ENCODE results near the gene GCNT3. TPM values are rescaled to one million over a fixed set of nuclear protein-coding genes. Genes with fewer than 3 reads are reported as not detected.

Gene GCNT3
- total and polyA plus RNA-seq, 2 donors from 2014 or later = 4.5 to 14.8 TPM

DNA sequence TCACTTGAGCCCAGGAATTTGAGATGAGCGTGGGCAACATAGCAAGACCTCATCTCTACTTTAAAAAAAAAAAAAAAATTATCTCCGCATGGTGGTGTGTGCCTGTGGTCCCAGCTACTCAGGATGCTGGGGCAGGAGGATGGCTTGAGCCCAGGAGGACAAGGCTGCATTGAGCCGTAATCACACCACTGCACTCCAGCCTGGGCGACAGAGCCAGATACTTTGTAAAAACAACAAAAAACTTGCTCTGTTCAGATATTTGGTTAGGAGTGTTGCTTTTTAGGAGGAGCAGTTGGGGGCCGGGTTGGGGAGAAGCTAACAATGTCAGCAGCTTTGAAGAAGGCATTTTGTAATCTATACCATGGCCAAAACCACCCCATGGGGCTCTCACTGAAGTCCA, 4.1 kb downstream of the GCNT3 start:
- Histone ChIP-seq H3K9ac (ENCODE audit: low read length in 3 of 3) (no peak overlapping the region), H3K36me3 (ENCODE audit: control insufficient read depth in 2 of 3, insufficient read depth in 3 of 3, low read length in 3 of 3) (no peaks in the 10 kb centered on the region), H3K4me3 (ENCODE audit: low read length in 3 of 3) (no peak overlapping the region), H3K9me3 (ENCODE audit: control insufficient read depth in 2 of 3, insufficient read depth in 1 of 3, low read length in 3 of 3) (no peaks in the 10 kb centered on the region), H3K27me3 (ENCODE audit: control insufficient read depth, insufficient read depth, low read length) (no peaks in the 10 kb centered on the region), H3K4me1 (ENCODE audit: control insufficient read depth in 2 of 3, insufficient read depth in 2 of 3, low read depth in 1 of 3, low read length in 3 of 3) (peaks cover 0 to 7% (median 0%) of the 10 kb centered on the region in 3 donors), H3K27ac (ENCODE audit: low read depth in 2 of 2, low read length in 2 of 2) (no peak overlapping the region)
- intact Hi-C loops (cut with DNase I) = no loop called here
- DNase-seq = no peak
- no peak for FAIRE-seq
- no peak for TF ChIP-seq CTCF (IDR thresholded peaks at IDR 0.05; ENCODE audit: borderline replicate concordance, extremely low read depth, insufficient read depth)

DNA sequence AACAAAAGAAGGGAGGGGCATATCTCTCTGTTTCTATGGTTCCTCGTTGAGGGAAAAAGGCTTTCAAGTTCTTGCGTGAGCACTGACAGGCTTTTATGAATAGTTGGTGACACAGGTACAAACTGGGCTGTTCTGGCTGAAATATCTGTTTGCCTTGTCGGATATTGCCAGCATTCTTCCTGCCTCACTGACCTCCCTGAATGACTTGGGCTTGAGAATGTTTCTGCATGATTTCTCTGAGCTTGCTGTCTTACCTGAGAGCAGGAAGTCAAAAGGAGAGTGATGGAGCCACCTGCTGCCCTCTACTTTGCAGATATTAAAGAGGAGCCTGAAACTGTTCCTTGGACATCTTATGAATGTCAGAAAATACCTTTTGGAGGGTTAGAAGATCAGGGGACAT, 4.8 kb downstream of the GCNT3 start:
- no peaks in the 10 kb centered on the region for H3K27me3 ChIP-seq (ENCODE audit: control insufficient read depth, insufficient read depth, low read length)
- TF ChIP-seq CTCF (IDR thresholded peaks at IDR 0.05; ENCODE audit: borderline replicate concordance, extremely low read depth, insufficient read depth) = peak; percentile 29
- no peaks in the 10 kb centered on the region for H3K9me3 ChIP-seq (ENCODE audit: control insufficient read depth in 2 of 3, insufficient read depth in 1 of 3, low read length in 3 of 3)
- peaks cover 0 to 5% (median 0%) of the 10 kb centered on the region in 3 donors for H3K4me1 ChIP-seq (ENCODE audit: control insufficient read depth in 2 of 3, insufficient read depth in 2 of 3, low read depth in 1 of 3, low read length in 3 of 3)
- intact Hi-C loops (cut with DNase I) = no loop called here
- FAIRE-seq (no peak), DNase-seq (peak in 4 of 5 donors; percentile 40 to 78 (median 54))
- no peak overlapping the region for H3K27ac ChIP-seq (ENCODE audit: low read depth in 2 of 2, low read length in 2 of 2)
- no peak overlapping the region for H3K4me3 ChIP-seq (ENCODE audit: low read length in 3 of 3)
- no peak overlapping the region for H3K9ac ChIP-seq (ENCODE audit: low read length in 3 of 3)
- H3K36me3 ChIP-seq (ENCODE audit: control insufficient read depth in 2 of 3, insufficient read depth in 3 of 3, low read length in 3 of 3) = no peaks in the 10 kb centered on the region

GRCh38 chr15:59618406-59618805, 6.8 kb downstream of the GCNT3 start:
- H3K27me3 ChIP-seq (ENCODE audit: control insufficient read depth, insufficient read depth, low read length) = no peaks in the 10 kb centered on the region
- no peaks in the 10 kb centered on the region for H3K4me1 ChIP-seq (ENCODE audit: control insufficient read depth in 2 of 3, insufficient read depth in 2 of 3, low read depth in 1 of 3, low read length in 3 of 3)
- no peak for TF ChIP-seq CTCF (IDR thresholded peaks at IDR 0.05; ENCODE audit: borderline replicate concordance, extremely low read depth, insufficient read depth)
- H3K36me3 ChIP-seq (ENCODE audit: control insufficient read depth in 2 of 3, insufficient read depth in 3 of 3, low read length in 3 of 3) = no peaks in the 10 kb centered on the region
- H3K9me3 ChIP-seq (ENCODE audit: control insufficient read depth in 2 of 3, insufficient read depth in 1 of 3, low read length in 3 of 3) = no peaks in the 10 kb centered on the region
- intact Hi-C loops (cut with DNase I) = no loop called here
- no peak for DNase-seq
- no peak overlapping the region for H3K27ac ChIP-seq (ENCODE audit: low read depth in 2 of 2, low read length in 2 of 2)
- no peak overlapping the region for H3K9ac ChIP-seq (ENCODE audit: low read length in 3 of 3)
- no peak for FAIRE-seq
- H3K4me3 ChIP-seq (ENCODE audit: low read length in 3 of 3) = no peak overlapping the region

GRCh38 chr15:59622289-59622688, 10.7 kb downstream of the GCNT3 start:
- FAIRE-seq = no peak
- no peak overlapping the region for H3K4me3 ChIP-seq (ENCODE audit: low read length in 3 of 3)
- H3K36me3 ChIP-seq (ENCODE audit: control insufficient read depth in 2 of 3, insufficient read depth in 3 of 3, low read length in 3 of 3) = no peaks in the 10 kb centered on the region
- intact Hi-C loops (cut with DNase I) = no loop called here
- H3K27ac ChIP-seq (ENCODE audit: low read depth in 2 of 2, low read length in 2 of 2) = no peak overlapping the region
- DNase-seq = peak in 2 of 5 donors; percentile 8 to 16
- no peaks in the 10 kb centered on the region for H3K27me3 ChIP-seq (ENCODE audit: control insufficient read depth, insufficient read depth, low read length)
- no peak overlapping the region for H3K9ac ChIP-seq (ENCODE audit: low read length in 3 of 3)
- no peaks in the 10 kb centered on the region for H3K4me1 ChIP-seq (ENCODE audit: control insufficient read depth in 2 of 3, insufficient read depth in 2 of 3, low read depth in 1 of 3, low read length in 3 of 3)
- no peak for TF ChIP-seq CTCF (IDR thresholded peaks at IDR 0.05; ENCODE audit: borderline replicate concordance, extremely low read depth, insufficient read depth)
- H3K9me3 ChIP-seq (ENCODE audit: control insufficient read depth in 2 of 3, insufficient read depth in 1 of 3, low read length in 3 of 3) = no peaks in the 10 kb centered on the region
